Mesenchymal stem cell (in vitro differentiated cells and primary cell): ENCODE results near the gene CD8B.

Experiments
- DNase-seq: peaks from one replicate; pipeline ENCODE4 v3.0.0-alpha.2; 2013
- H2AFZ ChIP-seq: one replicate; pipeline ENCODE4 v1.6.1; 2013; ENCODE audit warnings: low read depth, mild to moderate bottlenecking, control low read depth, inconsistent platforms, low read length, moderate library complexity
- H2AK5ac ChIP-seq: 2 replicates; pipeline ENCODE4 v1.6.1; 2013; ENCODE audit warnings: low read length, moderate library complexity, mild to moderate bottlenecking, inconsistent platforms; ENCODE audit not compliant: severe bottlenecking
- H2BK120ac ChIP-seq: one replicate; pipeline ENCODE4 v1.6.1; 2013; ENCODE audit warnings: low read depth, mild to moderate bottlenecking, inconsistent platforms, low read length, moderate library complexity
- H2BK12ac ChIP-seq, 2 experiments: one replicate each; pipeline ENCODE4 v1.6.1; 2013; ENCODE audit warnings: inconsistent platforms in 2 of 2, low read length in 2 of 2, mild to moderate bottlenecking in 2 of 2, moderate library complexity in 2 of 2, control low read depth in 1 of 2
- H2BK15ac ChIP-seq: one replicate; pipeline ENCODE4 v1.6.1; 2013; ENCODE audit warnings: mild to moderate bottlenecking, low read depth, inconsistent platforms; ENCODE audit not compliant: poor library complexity, severe bottlenecking
- H2BK5ac ChIP-seq: 2 replicates; pipeline ENCODE4 v1.6.1; 2013; ENCODE audit warnings: low read depth, mild to moderate bottlenecking, low read length, control low read depth, inconsistent platforms; ENCODE audit not compliant: poor library complexity, severe bottlenecking
- H3K14ac ChIP-seq, 2 experiments: one replicate each; pipeline ENCODE4 v1.6.1; 2013; ENCODE audit warnings: inconsistent platforms in 2 of 2, low read length in 2 of 2, control low read depth in 1 of 2, mild to moderate bottlenecking in 1 of 2, moderate library complexity in 1 of 2
- H3K18ac ChIP-seq, 2 experiments: one replicate each; pipeline ENCODE4 v1.6.1; 2013; ENCODE audit warnings: inconsistent platforms in 2 of 2, low read length in 2 of 2, control low read depth in 1 of 2, low read depth in 1 of 2, mild to moderate bottlenecking in 1 of 2
- H3K23ac ChIP-seq, 2 experiments: one replicate each; pipeline ENCODE4 v1.6.1; 2013; ENCODE audit warnings: inconsistent platforms in 2 of 2, low read length in 2 of 2, mild to moderate bottlenecking in 2 of 2, moderate library complexity in 2 of 2, control low read depth in 1 of 2
- H3K27ac ChIP-seq: 2 replicates; pipeline ENCODE4 v1.5.1; 2013; ENCODE audit warnings: mild to moderate bottlenecking, moderate library complexity, low read length, control low read depth, inconsistent platforms; ENCODE audit not compliant: poor library complexity, severe bottlenecking
- H3K27me3 ChIP-seq, 2 experiments: 2 replicates each; pipeline versions ENCODE4 v1.6.1 to v1.7.0; 2013; ENCODE audit warnings: low read length in 2 of 2, mild to moderate bottlenecking in 2 of 2, moderate library complexity in 2 of 2, control low read depth in 1 of 2, inconsistent platforms in 1 of 2; ENCODE audit not compliant: control insufficient read depth in 1 of 2, insufficient read depth in 1 of 2
- H3K36me3 ChIP-seq, 2 experiments: 2 replicates each; pipeline versions ENCODE4 v1.6.1 to v1.7.0; 2013; ENCODE audit warnings: low read length in 2 of 2, control low read depth in 1 of 2, inconsistent platforms in 1 of 2, low read depth in 1 of 2, mild to moderate bottlenecking in 1 of 2; ENCODE audit not compliant: insufficient read depth in 2 of 2, control insufficient read depth in 1 of 2
- H3K4ac ChIP-seq, 2 experiments: one replicate each; pipeline ENCODE4 v1.6.1; 2013; ENCODE audit warnings: inconsistent platforms in 2 of 2, low read length in 2 of 2, mild to moderate bottlenecking in 2 of 2, moderate library complexity in 2 of 2, control low read depth in 1 of 2, low read depth in 1 of 2
- H3K4me1 ChIP-seq: 2 replicates; pipeline ENCODE4 v1.6.1; 2013; ENCODE audit warnings: low read depth, low read length, control low read depth; ENCODE audit not compliant: control insufficient read depth, insufficient read depth
- H3K4me2 ChIP-seq: 2 replicates; pipeline ENCODE4 v1.6.1; 2013; ENCODE audit warnings: low read length, mild to moderate bottlenecking, inconsistent platforms; ENCODE audit not compliant: poor library complexity, severe bottlenecking
- H3K4me3 ChIP-seq, 2 experiments: 2 replicates each; pipeline versions ENCODE4 v1.5.1 to v1.7.0; 2013; ENCODE audit warnings: low read length in 2 of 2, mild to moderate bottlenecking in 2 of 2, control low read depth in 1 of 2, low read depth in 1 of 2; ENCODE audit not compliant: insufficient read depth in 1 of 2
- H3K79me1 ChIP-seq: replicated peaks from 2 replicates; pipeline ENCODE4 v1.6.1; 2013; ENCODE audit warnings: mild to moderate bottlenecking, control low read depth, low read length, inconsistent platforms; ENCODE audit not compliant: poor library complexity, severe bottlenecking
- H3K9ac ChIP-seq: 2 replicates; pipeline ENCODE4 v1.7.0; 2013; ENCODE audit warnings: mild to moderate bottlenecking, low read length, moderate library complexity
- H3K9me3 ChIP-seq: 2 replicates; pipeline ENCODE4 v1.7.0; 2013; ENCODE audit warnings: mild to moderate bottlenecking, low read length; ENCODE audit not compliant: control insufficient read depth
- H4K8ac ChIP-seq: one replicate; pipeline ENCODE4 v1.6.1; 2013; ENCODE audit warnings: inconsistent platforms, mild to moderate bottlenecking, low read length, moderate library complexity
- H4K91ac ChIP-seq: one replicate; pipeline ENCODE4 v1.6.1; 2013; ENCODE audit warnings: mild to moderate bottlenecking, low read length, inconsistent platforms
- WGBS: methylation state at CpG from one replicate; pipeline ENCODE4 v1.1.7; 2013; ENCODE audit warnings: mixed read lengths; 5-methylcytosine and 5-hydroxymethylcytosine counted together

The CD8B gene

GRCh38 chr2:86768189-86768949 lies 93.3 kb downstream of the CD8B start:
- WGBS, result 98% methylated on average over 5 of the region's 5 CpGs
- peaks cover 2% of the 10 kb centered on the region for H3K4me1 ChIP-seq
- H3K4me2 ChIP-seq, result no peak overlapping the region
- no peak overlapping the region for H2AK5ac ChIP-seq
- no peak for DNase-seq
- no peak overlapping the region for H3K23ac ChIP-seq
- H4K8ac ChIP-seq, result no peak overlapping the region
- H2BK12ac ChIP-seq, result no peak overlapping the region
- no peak overlapping the region for H2BK15ac ChIP-seq
- H2BK120ac ChIP-seq, result no peak overlapping the region
- no peak overlapping the region for H4K91ac ChIP-seq
- no peak overlapping the region for H3K18ac ChIP-seq
- H2BK5ac ChIP-seq, result no peak overlapping the region
- H3K27ac ChIP-seq, result no peak overlapping the region
- H2AFZ ChIP-seq, result no peak overlapping the region
- peaks cover 21 to 59% of the 10 kb centered on the region in 2 experiments for H3K36me3 ChIP-seq
- H3K4me3 ChIP-seq, result no peak overlapping the region
- no peak overlapping the region for H3K14ac ChIP-seq
- H3K27me3 ChIP-seq, result no peaks in the 10 kb centered on the region
- H3K4ac ChIP-seq, result no peak overlapping the region
- no peak overlapping the region for H3K9ac ChIP-seq
- H3K9me3 ChIP-seq, result no peaks in the 10 kb centered on the region
- H3K79me1 ChIP-seq, result peaks cover 21% of the 10 kb centered on the region
